Naive thymus-derived CD4-positive, alpha-beta T cell (primary cell): ENCODE results near the gene SLC2A13. TPM values are rescaled to one million over a fixed set of nuclear protein-coding genes. Genes with fewer than 3 reads are reported as not detected.
A peak's percentile ranks its signal among the peaks of the same experiment; 100 is the strongest.

Source experiments
- ATAC-seq: fragments of 150-1000 bp; cut with Tn5 transposase; 2 replicates; pipeline ENCODE4 v1.10.0; 2021; ENCODE audit warnings: mild to moderate bottlenecking, moderate library complexity
- CTCF ChIA-PET: fragments of 350-600 bp; sonication (Branson Sonifier 250); formaldehyde crosslinking; loops from one replicate; lab custom pipeline; 2021; ENCODE audit warnings: antibody characterized with exemption; lab: Charles Lee
- POLR2A ChIA-PET: fragments of 350-600 bp; sonication (Branson Sonifier 250); formaldehyde crosslinking; loops from one replicate; lab custom pipeline; 2021; ENCODE audit warnings: antibody characterized with exemption, inconsistent platforms; lab: Charles Lee
- DNase-seq, 9 donors: peaks; one replicate each; pipeline versions ENCODE4 v3.0.0 to v3.0.0-alpha.2; 2020 to 2022; ENCODE audit warnings: mixed read lengths in 1 of 9
- H3K27ac ChIP-seq: one replicate; pipeline ENCODE4 v1.7.0; 2013; ENCODE audit warnings: mild to moderate bottlenecking, low read depth, low read length, moderate library complexity
- H3K27me3 ChIP-seq, 2 donors: one replicate each; pipeline ENCODE4 v1.7.0; 2013; ENCODE audit warnings: low read length in 2 of 2, mild to moderate bottlenecking in 2 of 2, moderate library complexity in 2 of 2; ENCODE audit not compliant: control insufficient read depth in 2 of 2, insufficient read depth in 2 of 2
- H3K36me3 ChIP-seq, 3 experiments: 1 replicate in 2 of 3; 2 replicates in 1 of 3; pipeline ENCODE4 v1.7.0; 2013; ENCODE audit warnings: low read length in 3 of 3, mild to moderate bottlenecking in 3 of 3, moderate library complexity in 1 of 3; ENCODE audit not compliant: insufficient read depth in 3 of 3, control insufficient read depth in 2 of 3
- H3K4me1 ChIP-seq, 2 donors: one replicate each; pipeline ENCODE4 v1.7.0; 2013; ENCODE audit warnings: low read length in 2 of 2, mild to moderate bottlenecking in 2 of 2, moderate library complexity in 1 of 2; ENCODE audit not compliant: control insufficient read depth in 2 of 2, insufficient read depth in 2 of 2
- H3K4me3 ChIP-seq: 2 replicates; pipeline ENCODE4 v1.7.0; 2013; ENCODE audit warnings: mild to moderate bottlenecking, low read length
- H3K9me3 ChIP-seq, 3 experiments: 1 replicate in 2 of 3; 2 replicates in 1 of 3; pipeline ENCODE4 v1.7.0; 2013; ENCODE audit warnings: low read length in 3 of 3; ENCODE audit not compliant: control insufficient read depth in 2 of 3
- H3K27ac Mint-ChIP-seq, 9 donors: one replicate each; pipeline ENCODE4 v1.8.0; 2020 to 2022; ENCODE audit warnings: mixed read lengths in 9 of 9, mild to moderate bottlenecking in 8 of 9, moderate library complexity in 5 of 9, inconsistent platforms in 2 of 9
- H3K27me3 Mint-ChIP-seq, 5 donors: one replicate each; pipeline ENCODE4 v1.8.0; 2021 to 2022; ENCODE audit warnings: mixed read lengths in 5 of 5, mild to moderate bottlenecking in 1 of 5
- H3K36me3 Mint-ChIP-seq, 5 donors: one replicate each; pipeline ENCODE4 v1.8.0; 2020 to 2022; ENCODE audit warnings: mixed read lengths in 5 of 5, mild to moderate bottlenecking in 3 of 5, inconsistent platforms in 1 of 5
- H3K4me1 Mint-ChIP-seq, 7 donors: one replicate each; pipeline ENCODE4 v1.8.0; 2020 to 2022; ENCODE audit warnings: mixed read lengths in 7 of 7, mild to moderate bottlenecking in 3 of 7, inconsistent platforms in 1 of 7
- H3K4me3 Mint-ChIP-seq, 10 donors: one replicate each; pipeline ENCODE4 v1.8.0; 2020 to 2022; ENCODE audit warnings: mild to moderate bottlenecking in 10 of 10, mixed read lengths in 10 of 10, moderate library complexity in 6 of 10, inconsistent platforms in 2 of 10
- H3K9me3 Mint-ChIP-seq, 11 donors: one replicate each; pipeline ENCODE4 v1.8.0; 2020 to 2022; ENCODE audit warnings: mixed read lengths in 11 of 11, mild to moderate bottlenecking in 4 of 11, inconsistent platforms in 1 of 11, moderate library complexity in 1 of 11
- intact Hi-C, 2 donors: fragments of 100-400 bp; cut with micrococcal nuclease; formaldehyde crosslinking; loops; one replicate each; pipeline ENCODE4 v1.15.1; 2023
- polyA plus RNA-seq, 2 donors: library from polyadenylated mRNA; unstranded; fragments of 300-500 nt; fragmentation: Illumina TruSeq; gene quantifications; one replicate each; pipeline ENCODE4 v1.2.3, GENCODE V29; 2021
- total RNA-seq, 6 experiments: library from RNA in 5 of 6; stranded (reverse) in 5 of 6; gene quantifications; 1 replicate in 5 of 6; 2 replicates in 1 of 6; pipeline ENCODE4 v1.2.3 and lab custom pipeline; 2021 to 2026

Gene SLC2A13
- 1 to 10 TPM; 3.1 to 5.8 (median 4.6) TPM for total RNA-seq
- 1 to 10 TPM; 1.2 to 1.4 TPM for polyA plus RNA-seq
- total RNA-seq (lab: John Stamatoyannopoulos, UW), result 5.5 reads per million, percentile 25 among the genes with 10 or more reads in this experiment

DNA sequence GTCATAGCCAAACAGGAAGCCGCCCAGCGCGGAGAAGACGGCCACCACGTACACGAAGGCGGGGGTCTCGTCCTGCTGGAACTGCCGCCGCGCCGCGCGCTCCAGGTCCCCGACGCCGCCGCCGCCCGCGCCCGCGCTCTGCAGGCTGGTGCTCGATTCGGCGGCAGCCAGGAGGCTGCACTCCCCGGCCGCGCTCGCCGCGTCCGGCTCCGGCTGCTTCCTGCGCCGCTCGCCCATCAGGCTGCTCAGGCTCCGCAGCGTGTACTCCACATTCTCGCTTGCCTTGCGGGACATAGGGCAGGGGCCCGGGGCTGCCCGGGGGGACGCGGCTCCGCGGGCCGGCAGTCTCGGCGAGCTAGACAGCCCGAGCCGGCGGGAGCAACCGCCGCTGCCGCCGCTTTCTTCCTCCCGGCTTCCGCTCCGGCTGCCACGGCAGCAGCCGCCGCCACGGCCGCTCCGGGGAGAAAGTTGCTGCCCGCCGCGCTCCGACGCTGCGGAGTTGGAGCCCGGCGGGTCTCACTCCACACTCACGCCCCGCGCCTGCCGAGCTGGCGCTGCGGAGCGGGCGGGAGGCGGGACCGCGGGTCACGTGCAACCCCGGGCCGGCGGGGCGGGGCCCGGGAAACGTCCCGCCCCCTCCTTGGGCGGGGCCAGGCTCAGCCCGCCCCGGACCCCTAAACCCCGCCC is at the start of gene SLC2A13:
Gene SLC2A13, minus strand, starts transcription at position 567 of the 687 bp plus-strand sequence. Its CDS starts 273 bp downstream, at position 294.
- POLR2A ChIA-PET, result no interaction called here
- CTCF ChIA-PET, result interaction anchor here (0.7 to 5.3 kb wide), 3 partner anchors 95 to 599 kb away, joined by 3 to 33 read pairs (median 3); no protein-coding TSS in a partner anchor
- Mint-ChIP-seq H3K27me3 (peaks cover 0 to 35% (median 4%) of the 10 kb centered on the region in 5 donors), H3K27ac (peak within 1 kb of the TSS; percentile 11 to 88 (median 71)), H3K9me3 (peaks cover 0 to 1% (median 0%) of the 10 kb centered on the region in 11 donors), H3K4me1 (peaks cover 23 to 38% (median 31%) of the 10 kb centered on the region in 7 donors), H3K36me3 (no peaks in the 10 kb centered on the region), H3K4me3 (peak within 1 kb of the TSS; percentile 80 to 94 (median 90))
- Histone ChIP-seq H3K27ac (peak within 1 kb of the TSS; percentile 66), H3K9me3 (no peaks in the 10 kb centered on the region), H3K4me3 (peak within 1 kb of the TSS; percentile 61), H3K4me1 (peaks cover 10 to 16% of the 10 kb centered on the region in 2 donors), H3K36me3 (no peaks in the 10 kb centered on the region), H3K27me3 (no peaks in the 10 kb centered on the region)
- peak; percentile 64 to 85 (median 77) for DNase-seq
- intact Hi-C loops, result loop anchor here (1.0 to 10.0 kb wide), 11 partner anchors 31 to 1989 kb away; partner anchors contain the start of genes ALG10B (in 2 of the 2), KIF21A (in 2 of the 2), ABCD2 (in 1 of the 2) and CPNE8 (in 1 of the 2)
- ATAC-seq, result peak; percentile 95

DNA sequence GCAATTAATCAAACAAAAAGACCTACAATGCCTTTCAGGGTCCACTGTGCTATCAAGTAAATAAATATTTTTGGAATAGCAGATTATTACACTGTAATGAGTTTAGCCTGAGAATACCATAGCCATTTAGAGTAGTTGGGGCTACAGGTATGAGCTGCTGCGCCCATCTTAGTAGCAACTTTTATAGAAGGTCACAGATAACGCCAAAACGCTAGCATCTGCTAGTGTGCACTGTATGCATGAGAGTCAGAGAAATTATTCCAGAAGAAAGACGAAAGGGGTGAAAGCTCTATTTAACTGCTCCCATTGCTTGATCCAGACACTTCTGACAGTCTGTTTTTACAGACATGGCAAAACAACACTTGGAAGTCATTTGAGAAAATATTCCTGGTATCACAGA is 48.5 kb upstream of the SLC2A13 start:
- no peaks in the 10 kb centered on the region for H3K9me3 ChIP-seq
- CTCF ChIA-PET, result no interaction called here
- peaks cover 0 to 59% (median 16%) of the 10 kb centered on the region in 5 donors for H3K27me3 Mint-ChIP-seq
- POLR2A ChIA-PET, result no interaction called here
- no peaks in the 10 kb centered on the region for H3K36me3 Mint-ChIP-seq
- H3K27ac Mint-ChIP-seq, result no peak overlapping the region
- no peaks in the 10 kb centered on the region for H3K27me3 ChIP-seq
- no peak overlapping the region for H3K27ac ChIP-seq
- ATAC-seq, result no peak
- peaks cover 0 to 4% (median 0%) of the 10 kb centered on the region in 7 donors for H3K4me1 Mint-ChIP-seq
- no peak overlapping the region for H3K4me3 ChIP-seq
- no peaks in the 10 kb centered on the region for H3K36me3 ChIP-seq
- H3K4me3 Mint-ChIP-seq, result no peak overlapping the region
- H3K4me1 ChIP-seq, result no peaks in the 10 kb centered on the region
- intact Hi-C loops, result no loop called here
- no peak for DNase-seq
- peaks cover 0 to 1% (median 0%) of the 10 kb centered on the region in 11 donors for H3K9me3 Mint-ChIP-seq

DNA sequence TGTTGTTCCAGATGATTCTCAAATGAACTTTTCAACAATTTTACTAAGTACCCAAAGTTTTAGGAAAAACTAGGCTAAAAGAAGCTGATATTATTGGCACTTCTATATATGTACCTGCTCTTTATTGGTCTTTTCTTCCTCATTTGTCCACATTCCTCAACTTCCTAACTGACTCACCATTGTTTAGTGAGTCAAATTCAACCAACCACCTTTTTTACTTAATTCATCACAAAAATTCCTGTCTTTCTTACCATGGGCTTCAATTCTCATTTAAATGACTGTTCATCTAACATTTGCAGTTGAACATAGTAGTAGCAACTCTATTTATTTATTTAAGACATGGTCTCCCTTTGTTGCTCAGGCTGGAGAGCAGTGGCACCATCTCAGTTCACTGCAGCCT is 47.6 kb upstream of the SLC2A13 start:
- Histone ChIP-seq H3K9me3 (no peaks in the 10 kb centered on the region), H3K4me1 (no peaks in the 10 kb centered on the region), H3K4me3 (no peak overlapping the region), H3K36me3 (no peaks in the 10 kb centered on the region), H3K27me3 (no peaks in the 10 kb centered on the region), H3K27ac (no peak overlapping the region)
- Mint-ChIP-seq H3K4me3 (no peak overlapping the region), H3K27ac (no peak overlapping the region), H3K9me3 (peaks cover 0 to 1% (median 0%) of the 10 kb centered on the region in 11 donors), H3K27me3 (peaks cover 0 to 51% (median 7%) of the 10 kb centered on the region in 5 donors), H3K36me3 (no peaks in the 10 kb centered on the region), H3K4me1 (peaks cover 0 to 5% (median 0%) of the 10 kb centered on the region in 7 donors)
- ATAC-seq (no peak), DNase-seq (no peak)
- intact Hi-C loops, result loop anchor here in 1 of 2 donors (1.0 to 2.0 kb wide), 4 partner anchors 15 to 767 kb away; partner anchors contain the start of gene LRRK2
- CTCF ChIA-PET, result no interaction called here
- POLR2A ChIA-PET, result no interaction called here

DNA sequence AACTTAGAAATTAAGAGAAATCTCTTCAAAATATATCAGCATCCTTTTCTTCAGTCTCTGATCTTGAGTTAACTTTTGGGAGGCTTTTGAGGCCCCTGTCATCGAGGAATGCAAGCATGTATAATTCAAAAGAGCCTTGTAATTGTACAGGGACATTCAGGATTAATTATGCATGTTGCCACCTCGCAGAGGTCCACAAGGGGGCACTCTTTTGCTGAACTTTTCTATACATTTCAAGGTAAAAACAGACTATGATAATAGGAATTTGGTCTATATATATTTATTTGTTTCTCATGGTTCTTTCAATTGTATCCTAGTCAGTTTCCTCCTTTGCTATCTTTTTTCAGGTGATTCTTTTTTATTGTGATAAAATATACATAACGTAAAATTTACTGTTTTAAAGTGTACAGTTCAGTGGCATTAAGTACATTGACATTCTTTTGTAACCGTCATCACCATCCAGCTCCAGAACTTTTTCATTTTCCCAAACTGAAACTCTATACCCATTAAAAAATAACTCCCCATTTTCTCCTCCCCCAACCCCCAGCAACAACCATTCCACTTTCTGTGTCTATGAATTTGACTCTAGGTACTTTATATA is 47.0 kb upstream of the SLC2A13 start:
- ATAC-seq, result peak; percentile 65

DNA sequence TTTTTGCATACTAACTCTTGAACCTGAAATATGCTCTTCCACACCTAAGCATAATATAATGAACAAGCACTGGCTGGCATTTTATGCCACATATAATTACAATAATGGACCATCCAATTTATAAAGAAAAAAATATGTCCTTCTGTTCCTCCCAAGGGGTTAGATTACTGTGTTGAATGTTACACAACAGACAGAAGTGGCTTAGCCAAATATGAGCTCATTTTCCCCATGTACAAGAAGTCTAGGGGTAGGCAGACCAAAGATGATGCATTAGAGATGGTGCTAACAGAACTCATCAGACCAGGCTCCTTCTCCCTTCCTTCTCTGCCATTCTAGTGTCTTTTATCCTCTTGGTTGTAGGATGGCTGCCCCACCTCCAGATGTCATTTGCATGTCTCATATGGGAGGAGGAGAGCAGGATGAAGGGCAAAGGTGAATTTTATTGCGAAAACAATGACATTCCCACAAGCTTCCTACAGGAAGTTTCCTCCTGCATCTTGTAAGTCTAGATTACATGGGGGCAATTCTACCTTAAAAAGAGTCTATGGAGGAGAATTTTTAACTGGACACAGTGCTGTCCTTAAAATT is 43.9 kb upstream of the SLC2A13 start:
- H3K9me3 ChIP-seq, result no peaks in the 10 kb centered on the region
- no peak overlapping the region for H3K4me3 ChIP-seq
- Mint-ChIP-seq H3K27ac (no peak overlapping the region), H3K4me1 (peaks cover 0 to 3% (median 0%) of the 10 kb centered on the region in 7 donors), H3K36me3 (no peaks in the 10 kb centered on the region), H3K27me3 (peaks cover 0 to 31% (median 5%) of the 10 kb centered on the region in 5 donors), H3K9me3 (peaks cover 0 to 1% (median 0%) of the 10 kb centered on the region in 11 donors), H3K4me3 (no peak overlapping the region)
- H3K27ac ChIP-seq, result no peak overlapping the region
- no peaks in the 10 kb centered on the region for H3K27me3 ChIP-seq
- DNase-seq (no peak), ATAC-seq (no peak)
- intact Hi-C loops, result no loop called here
- H3K36me3 ChIP-seq, result no peaks in the 10 kb centered on the region
- H3K4me1 ChIP-seq, result no peaks in the 10 kb centered on the region
- ChIA-PET POLR2A (no interaction called here), CTCF (no interaction called here)

More for the DNA sequence above, 47.0 kb upstream of the SLC2A13 start:
- DNase-seq, result peak in 4 of 9 donors; percentile 8 to 39 (median 12)
- Mint-ChIP-seq H3K36me3 (no peaks in the 10 kb centered on the region), H3K27ac (no peak overlapping the region), H3K27me3 (peaks cover 0 to 48% (median 5%) of the 10 kb centered on the region in 5 donors), H3K4me1 (peaks cover 0 to 4% (median 0%) of the 10 kb centered on the region in 7 donors), H3K9me3 (peaks cover 0 to 1% (median 0%) of the 10 kb centered on the region in 11 donors), H3K4me3 (no peak overlapping the region)
- Histone ChIP-seq H3K36me3 (no peaks in the 10 kb centered on the region), H3K27me3 (no peaks in the 10 kb centered on the region), H3K4me3 (no peak overlapping the region), H3K9me3 (no peaks in the 10 kb centered on the region), H3K27ac (no peak overlapping the region), H3K4me1 (no peaks in the 10 kb centered on the region)
- intact Hi-C loops, result loop anchor here in 1 of 2 donors (1.0 to 2.0 kb wide), 5 partner anchors 16 to 768 kb away; partner anchors contain the start of gene LRRK2
- CTCF ChIA-PET, result no interaction called here
- POLR2A ChIA-PET, result no interaction called here
